Tibial nerve (tissue), 4 donors: ENCODE measurements around the gene IL17RD. TPM values are rescaled to one million over a fixed set of nuclear protein-coding genes. Genes with fewer than 3 reads are reported as not detected.

Source experiments
- DNase-seq, 2 donors: peaks; one replicate each; pipeline ENCODE4 v3.0.0-alpha.2; 2019; ENCODE audit warnings: low spot score in 2 of 2
- H3K27ac ChIP-seq, 4 donors: fragments of 200-600 bp; sonication (generic) in 3 of 4; one replicate each; pipeline ENCODE4 v1.5.1; 2017 to 2019; ENCODE audit warnings: mild to moderate bottlenecking in 1 of 4
- H3K27me3 ChIP-seq, 2 donors: fragments of 200-600 bp; sonication (generic) in 1 of 2; one replicate each; pipeline versions ENCODE4 v1.5.1 to v1.6.0; 2017 to 2019
- H3K36me3 ChIP-seq, 3 donors: fragments of 200-600 bp; sonication (generic); one replicate each; pipeline ENCODE4 v1.5.1; 2018 to 2019
- H3K4me1 ChIP-seq, 4 donors: fragments of 200-600 bp; sonication (generic) in 3 of 4; one replicate each; pipeline ENCODE4 v1.5.1; 2017 to 2019
- H3K4me3 ChIP-seq, 4 donors: fragments of 200-600 bp; sonication (generic) in 3 of 4; one replicate each; pipeline ENCODE4 v1.5.1; 2017 to 2019; ENCODE audit warnings: mild to moderate bottlenecking in 1 of 4, moderate library complexity in 1 of 4
- H3K9me3 ChIP-seq, 4 donors: fragments of 200-600 bp; sonication (generic) in 3 of 4; one replicate each; pipeline ENCODE4 v1.5.1; 2017 to 2019
- EP300 ChIP-seq, 2 donors: sonication (generic); formaldehyde crosslinking; IDR thresholded peaks; one replicate each; pipeline ENCODE4 v1.6.1; 2017; ENCODE audit warnings: antibody characterized with exemption in 2 of 2, mild to moderate bottlenecking in 1 of 2
- POLR2A ChIP-seq, 2 donors: fragments of 450-650 bp; IDR thresholded peaks; one replicate each; pipeline ENCODE4 v1.6.1; 2017; ENCODE audit warnings: antibody characterized with exemption in 2 of 2, mild to moderate bottlenecking in 2 of 2, moderate library complexity in 2 of 2
- WGBS, 2 donors: methylation state at CpG; one replicate each; pipeline ENCODE4 v1.1.5; 2018; 5-methylcytosine and 5-hydroxymethylcytosine counted together
- total RNA-seq, 4 donors: library from RNA; depleted of rRNA; stranded (reverse); fragments of >200 nt; gene quantifications; one replicate each; pipeline ENCODE4 v1.1.0, GENCODE V29; 2016
- TF ChIP-seq, protein P1 (sequence below), 5 experiments: fragments of 200-600 bp in 3 of 5; fragments of 450-650 bp in 2 of 5; sonication (generic) in 3 of 5; IDR thresholded peaks; one replicate each; pipeline ENCODE4 v1.5.1; 2016 to 2019; ENCODE audit warnings: antibody characterized with exemption in 5 of 5, mild to moderate bottlenecking in 3 of 5, moderate library complexity in 2 of 5

Gene IL17RD
- total RNA-seq, 4 donors from 2014 or later = 9.8 to 13.8 (median 10.1) TPM

DNA sequence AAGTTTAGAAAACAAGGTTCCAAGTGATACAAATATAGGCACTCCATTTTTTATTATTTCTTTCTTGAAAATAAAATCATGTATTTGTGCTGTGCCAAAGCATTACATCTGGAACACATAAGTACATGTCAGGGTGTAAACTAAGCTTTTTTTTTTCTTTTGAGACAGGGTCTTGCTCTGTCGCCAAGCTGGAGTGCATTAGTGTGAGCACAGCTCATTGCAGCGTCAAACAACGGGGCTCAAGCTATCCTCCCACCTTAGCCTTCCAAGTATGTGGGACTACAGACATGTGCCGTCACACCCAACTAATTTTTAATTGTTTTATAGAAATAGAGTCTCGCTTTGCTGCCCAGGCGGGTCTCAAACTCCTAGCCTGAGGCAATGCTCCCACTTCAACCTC lies 95.7 kb downstream of the IL17RD start:
- 55 to 82% methylated on average over 5 to 6 of the region's 6 CpGs for WGBS, 2 donors
- no peak for DNase-seq
- Histone ChIP-seq H3K27ac (no peak overlapping the region), H3K27me3 (no peaks in the 10 kb centered on the region), H3K36me3 (no peaks in the 10 kb centered on the region), H3K4me3 (no peak overlapping the region), H3K9me3 (no peaks in the 10 kb centered on the region), H3K4me1 (peaks cover 0 to 13% (median 0%) of the 10 kb centered on the region in 4 donors)
- TF ChIP-seq, protein P1, sequence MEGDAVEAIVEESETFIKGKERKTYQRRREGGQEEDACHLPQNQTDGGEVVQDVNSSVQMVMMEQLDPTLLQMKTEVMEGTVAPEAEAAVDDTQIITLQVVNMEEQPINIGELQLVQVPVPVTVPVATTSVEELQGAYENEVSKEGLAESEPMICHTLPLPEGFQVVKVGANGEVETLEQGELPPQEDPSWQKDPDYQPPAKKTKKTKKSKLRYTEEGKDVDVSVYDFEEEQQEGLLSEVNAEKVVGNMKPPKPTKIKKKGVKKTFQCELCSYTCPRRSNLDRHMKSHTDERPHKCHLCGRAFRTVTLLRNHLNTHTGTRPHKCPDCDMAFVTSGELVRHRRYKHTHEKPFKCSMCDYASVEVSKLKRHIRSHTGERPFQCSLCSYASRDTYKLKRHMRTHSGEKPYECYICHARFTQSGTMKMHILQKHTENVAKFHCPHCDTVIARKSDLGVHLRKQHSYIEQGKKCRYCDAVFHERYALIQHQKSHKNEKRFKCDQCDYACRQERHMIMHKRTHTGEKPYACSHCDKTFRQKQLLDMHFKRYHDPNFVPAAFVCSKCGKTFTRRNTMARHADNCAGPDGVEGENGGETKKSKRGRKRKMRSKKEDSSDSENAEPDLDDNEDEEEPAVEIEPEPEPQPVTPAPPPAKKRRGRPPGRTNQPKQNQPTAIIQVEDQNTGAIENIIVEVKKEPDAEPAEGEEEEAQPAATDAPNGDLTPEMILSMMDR (IDR thresholded peaks at IDR 0.05) = no peak

DNA sequence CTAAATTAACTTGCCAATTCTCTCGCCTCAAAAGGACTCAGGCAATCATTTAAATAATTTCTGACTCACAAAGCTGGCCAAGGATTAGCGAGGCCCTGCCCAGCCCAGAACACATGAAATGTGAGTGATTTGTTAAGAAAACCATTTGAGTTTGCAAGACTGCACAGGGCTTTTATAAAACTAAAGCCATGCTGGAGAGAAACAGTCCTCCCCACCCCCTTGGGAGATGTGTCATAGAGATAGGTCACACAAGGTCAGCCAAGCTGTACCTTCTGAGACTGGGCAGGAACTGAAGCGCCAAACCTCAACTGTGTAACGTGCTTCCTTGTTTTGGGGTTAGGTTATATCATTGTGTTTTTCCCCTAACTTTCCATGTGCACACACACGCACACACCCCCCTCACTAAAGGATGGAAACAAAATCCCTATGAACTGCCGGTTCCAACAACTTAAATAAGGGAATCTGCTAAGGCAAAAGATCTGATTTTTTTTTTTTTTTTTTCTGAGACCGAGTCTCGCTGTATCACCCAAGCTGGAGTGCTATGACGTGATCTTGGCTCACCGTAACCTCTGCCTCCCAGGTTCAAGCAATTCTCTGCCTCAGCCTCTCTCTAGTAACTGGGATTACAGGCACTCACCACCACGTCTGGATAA lies 96.6 kb downstream of the IL17RD start:
- Histone ChIP-seq H3K9me3 (no peaks in the 10 kb centered on the region), H3K36me3 (no peaks in the 10 kb centered on the region), H3K27me3 (no peaks in the 10 kb centered on the region), H3K27ac (no peak overlapping the region), H3K4me3 (no peak overlapping the region), H3K4me1 (peaks cover 0 to 13% (median 0%) of the 10 kb centered on the region in 4 donors)
- WGBS, 2 donors = 45 to 46% methylated on average over 11 of the region's 11 CpGs
- peak; percentile 60 to 80 for DNase-seq
- TF ChIP-seq, protein P1 (IDR thresholded peaks at IDR 0.05) = no peak
- TF ChIP-seq EP300 (IDR thresholded peaks at IDR 0.05) = peak in 1 of 2 donors; percentile 85

GRCh38 chr3:57066471-57066870 lies 98.7 kb downstream of the IL17RD start:
- WGBS, 2 donors = 98 to 99% methylated on average over 6 of the region's 6 CpGs
- Histone ChIP-seq H3K27ac (no peak overlapping the region), H3K4me1 (peaks cover 0 to 16% (median 0%) of the 10 kb centered on the region in 4 donors), H3K27me3 (no peaks in the 10 kb centered on the region), H3K36me3 (no peaks in the 10 kb centered on the region), H3K4me3 (no peak overlapping the region), H3K9me3 (no peaks in the 10 kb centered on the region)
- DNase-seq = no peak
- TF ChIP-seq POLR2A (IDR thresholded peaks at IDR 0.05) = no peak
- TF ChIP-seq EP300 (IDR thresholded peaks at IDR 0.05) = no peak
- TF ChIP-seq, protein P1 (IDR thresholded peaks at IDR 0.05) = no peak

DNA sequence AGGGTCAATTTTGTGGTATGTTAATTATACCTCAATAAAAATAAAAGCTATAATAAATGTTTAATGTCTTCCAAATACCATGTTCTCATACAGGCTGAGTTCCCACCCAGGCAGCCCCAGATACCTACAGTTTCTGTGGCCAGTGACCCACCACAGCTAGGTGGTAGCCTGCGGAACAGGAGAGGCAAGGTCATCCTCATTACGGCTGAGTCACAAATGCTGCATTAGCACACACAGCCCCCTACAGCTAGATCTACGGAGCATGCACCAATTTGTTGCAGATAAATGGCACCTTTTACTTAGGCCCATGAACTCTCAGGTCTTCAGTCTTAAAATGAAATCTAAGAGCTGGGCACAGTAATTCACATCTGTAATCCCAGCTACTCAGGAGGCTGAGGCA lies 99.6 kb downstream of the IL17RD start:
- Histone ChIP-seq H3K9me3 (no peaks in the 10 kb centered on the region), H3K27me3 (no peaks in the 10 kb centered on the region), H3K27ac (no peak overlapping the region), H3K4me1 (peaks cover 0 to 16% (median 0%) of the 10 kb centered on the region in 4 donors), H3K4me3 (no peak overlapping the region), H3K36me3 (no peaks in the 10 kb centered on the region)
- TF ChIP-seq EP300 (IDR thresholded peaks at IDR 0.05) (no peak), POLR2A (IDR thresholded peaks at IDR 0.05) (no peak)
- TF ChIP-seq, protein P1 (IDR thresholded peaks at IDR 0.05) = no peak
- whole genome bisulfite sequencing, 2 donors = 90 to 98% methylated on average over 3 of the region's 3 CpGs
- DNase-seq = no peak

- 82 to 89% methylated on average over 2 of the region's 2 CpGs for WGBS, 2 donors
These were observed 100.6 kb downstream of the IL17RD start for GRCh38 chr3:57064572-57064971.

More at GRCh38 chr3:57064572-57064971, 100.6 kb downstream of the IL17RD start:
- H3K4me3 ChIP-seq = no peak overlapping the region
- TF ChIP-seq EP300 (IDR thresholded peaks at IDR 0.05) (no peak), POLR2A (IDR thresholded peaks at IDR 0.05) (no peak)
- TF ChIP-seq, protein P1 (IDR thresholded peaks at IDR 0.05) = no peak
- H3K27me3 ChIP-seq = no peaks in the 10 kb centered on the region
- no peak for DNase-seq
- H3K27ac ChIP-seq = no peak overlapping the region
- no peaks in the 10 kb centered on the region for H3K36me3 ChIP-seq
- H3K4me1 ChIP-seq = peaks cover 0 to 16% (median 0%) of the 10 kb centered on the region in 4 donors
- H3K9me3 ChIP-seq = no peaks in the 10 kb centered on the region
